ENCODE results near the gene FURIN.
"Not testable (repeated sequence)": the region's sequence is repeated elsewhere in the genome, so short reads cannot be mapped to it uniquely, and the experiment has no call there.

FURIN gene

DNA sequence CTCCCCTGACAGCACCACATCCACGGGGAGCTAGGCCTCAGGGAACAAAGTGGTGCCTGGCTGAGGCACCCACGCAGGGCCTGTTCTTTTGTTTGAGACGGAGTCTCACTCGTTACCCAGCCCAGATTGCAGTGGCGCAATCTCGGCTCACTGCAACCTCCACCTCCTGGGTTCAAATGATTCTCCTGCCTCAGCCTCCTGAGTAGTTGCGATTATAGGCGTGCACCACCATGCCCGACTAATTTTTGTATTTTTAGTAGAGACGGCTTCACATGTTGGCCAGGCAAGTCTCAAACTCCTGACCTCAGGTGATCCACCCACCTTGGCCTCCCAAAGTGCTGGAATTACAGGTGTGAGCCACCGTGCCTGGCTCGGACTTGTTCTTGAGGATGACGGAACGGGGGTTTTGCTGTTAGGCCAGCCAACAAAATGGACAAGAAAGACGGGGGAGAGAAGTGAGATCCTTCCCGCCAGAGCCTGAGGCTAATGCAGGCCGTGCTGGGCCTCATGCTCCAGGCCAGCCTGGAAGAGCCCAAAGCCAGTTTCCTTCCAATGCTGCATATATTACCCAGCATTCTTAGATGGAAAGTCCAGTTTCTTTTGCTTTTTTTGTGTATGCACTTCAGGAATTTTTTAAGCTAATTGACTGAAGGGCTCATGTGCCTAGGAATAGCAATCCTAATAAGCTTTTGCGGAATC lies 28.1 kb upstream of the FURIN start:
- H3K4me1 ChIP-seq (ENCODE audit: control extremely low read depth in 1 of 4, control insufficient read depth in 4 of 4, insufficient read depth in 4 of 4, low read length in 3 of 4): peaks cover 4 to 60% (median 52%) of the 10 kb centered on the region in 4 experiments
- H3K27me3 ChIP-seq (replicated peaks in 2 of 5; ENCODE audit: control insufficient read depth in 4 of 5, insufficient read depth in 5 of 5, low read length in 4 of 5): no peaks in the 10 kb centered on the region
- H3K27ac ChIP-seq (ENCODE audit: insufficient read depth in 1 of 2, low read depth in 1 of 2, low read length in 2 of 2, poor library complexity in 1 of 2, severe bottlenecking in 2 of 2): peak overlapping the region; percentile 59 to 76
- ChIA-PET POLR2A (interaction anchor here (1.0 to 1.9 kb wide), 4 partner anchors 12 to 31 kb away, joined by 3 to 7 read pairs (median 6); no protein-coding TSS in a partner anchor), CTCF (interaction anchor here (1.2 to 4.7 kb wide), 9 partner anchors 10 to 77 kb away, joined by 4 to 28 read pairs (median 6); partner anchors contain the start of genes FES and FURIN)
- H3K9me3 ChIP-seq (ENCODE audit: control extremely low read depth in 1 of 5, control insufficient read depth in 4 of 5, insufficient read depth in 2 of 5, low read depth in 1 of 5, low read length in 4 of 5): no peaks in the 10 kb centered on the region
- peaks cover 0 to 3% (median 0%) of the 10 kb centered on the region in 4 experiments for H3K36me3 ChIP-seq (ENCODE audit: control insufficient read depth in 4 of 4, insufficient read depth in 4 of 4, low read length in 3 of 4)
- H3K4me3 ChIP-seq (ENCODE audit: control insufficient read depth in 1 of 7, extremely low read depth in 1 of 7, insufficient read depth in 4 of 7, low read depth in 2 of 7, low read length in 6 of 7): peak overlapping the region in 5 of 7 experiments; percentile 52 to 77 (median 59)
- WGBS (ENCODE audit: insufficient coverage): 90% methylated on average over 17 of the region's 18 CpGs
- no peak for DNase-seq

DNA sequence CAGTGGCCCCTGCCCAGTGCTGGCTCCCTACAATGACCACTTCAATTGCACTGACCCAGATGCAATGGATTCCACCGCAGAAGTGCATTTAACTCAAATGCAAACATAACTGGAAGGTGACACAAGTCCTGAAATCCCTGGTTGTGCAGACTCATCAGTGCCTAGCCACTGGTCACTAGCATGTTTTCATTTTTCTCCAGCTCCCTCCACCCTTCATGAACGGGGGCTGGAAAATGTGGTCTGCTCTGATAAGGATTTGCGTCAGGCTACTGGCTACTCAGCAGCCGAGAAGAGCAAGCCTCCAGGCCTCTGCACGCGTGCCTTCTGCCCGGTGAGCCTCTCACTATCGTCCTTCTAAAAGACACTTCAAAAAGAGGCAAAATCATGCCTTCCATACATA lies 27.4 kb upstream of the FURIN start:
- H3K36me3 ChIP-seq (ENCODE audit: control insufficient read depth in 4 of 4, insufficient read depth in 4 of 4, low read length in 3 of 4): peaks cover 0 to 3% (median 0%) of the 10 kb centered on the region in 4 experiments
- peak; percentile 63 to 88 (median 81) for DNase-seq
- H3K27ac ChIP-seq (ENCODE audit: insufficient read depth in 1 of 2, low read depth in 1 of 2, low read length in 2 of 2, poor library complexity in 1 of 2, severe bottlenecking in 2 of 2): peak overlapping the region in 1 of 2 experiments; percentile 76
- no peaks in the 10 kb centered on the region for H3K27me3 ChIP-seq (replicated peaks in 2 of 5; ENCODE audit: control insufficient read depth in 4 of 5, insufficient read depth in 5 of 5, low read length in 4 of 5)
- ChIA-PET POLR2A (interaction anchor here (1.9 kb wide), 1 partner anchor 18 kb away, joined by 6 read pairs; no protein-coding TSS in a partner anchor), CTCF (interaction anchor here (1.7 to 4.7 kb wide), 4 partner anchors 10 to 44 kb away, joined by 8 to 28 read pairs (median 18); partner anchors contain the start of gene FES)
- WGBS (ENCODE audit: insufficient coverage): 60% methylated on average over 2 of the region's 8 CpGs
- peaks cover 4 to 66% (median 55%) of the 10 kb centered on the region in 4 experiments for H3K4me1 ChIP-seq (ENCODE audit: control extremely low read depth in 1 of 4, control insufficient read depth in 4 of 4, insufficient read depth in 4 of 4, low read length in 3 of 4)
- no peaks in the 10 kb centered on the region for H3K9me3 ChIP-seq (ENCODE audit: control extremely low read depth in 1 of 5, control insufficient read depth in 4 of 5, insufficient read depth in 2 of 5, low read depth in 1 of 5, low read length in 4 of 5)
- H3K4me3 ChIP-seq (ENCODE audit: control insufficient read depth in 1 of 7, extremely low read depth in 1 of 7, insufficient read depth in 4 of 7, low read depth in 2 of 7, low read length in 6 of 7): peak overlapping the region in 3 of 7 experiments; percentile 6 to 22 (median 16)

GRCh38 chr15:90844696-90845095 lies 23.7 kb upstream of the FURIN start:
- WGBS (ENCODE audit: insufficient coverage): 85% methylated on average over 2 of the region's 5 CpGs
- no peak for DNase-seq
- peaks cover 4 to 35% (median 27%) of the 10 kb centered on the region in 4 experiments for H3K4me1 ChIP-seq (ENCODE audit: control extremely low read depth in 1 of 4, control insufficient read depth in 4 of 4, insufficient read depth in 4 of 4, low read length in 3 of 4)
- no peaks in the 10 kb centered on the region for H3K27me3 ChIP-seq (replicated peaks in 2 of 5; ENCODE audit: control insufficient read depth in 4 of 5, insufficient read depth in 5 of 5, low read length in 4 of 5)
- H3K9me3 ChIP-seq (ENCODE audit: control extremely low read depth in 1 of 5, control insufficient read depth in 4 of 5, insufficient read depth in 2 of 5, low read depth in 1 of 5, low read length in 4 of 5): no peaks in the 10 kb centered on the region
- H3K4me3 ChIP-seq (ENCODE audit: control insufficient read depth in 1 of 7, extremely low read depth in 1 of 7, insufficient read depth in 4 of 7, low read depth in 2 of 7, low read length in 6 of 7): no peak overlapping the region
- H3K27ac ChIP-seq (ENCODE audit: insufficient read depth in 1 of 2, low read depth in 1 of 2, low read length in 2 of 2, poor library complexity in 1 of 2, severe bottlenecking in 2 of 2): peak overlapping the region in 1 of 2 experiments; percentile 49
- H3K36me3 ChIP-seq (ENCODE audit: control insufficient read depth in 4 of 4, insufficient read depth in 4 of 4, low read length in 3 of 4): peaks cover 0 to 7% (median 1%) of the 10 kb centered on the region in 4 experiments
- CTCF ChIA-PET: no interaction called here
- POLR2A ChIA-PET: interaction anchor here (1.4 kb wide), 1 partner anchor 27 kb away, joined by 6 read pairs; no protein-coding TSS in a partner anchor

- H3K27ac ChIP-seq (ENCODE audit: insufficient read depth in 1 of 2, low read depth in 1 of 2, low read length in 2 of 2, poor library complexity in 1 of 2, severe bottlenecking in 2 of 2): peak overlapping the region in 1 of 2 experiments; percentile 49
- 60% methylated on average over 9 of the region's 9 CpGs for WGBS (ENCODE audit: insufficient coverage)
- peaks cover 4 to 28% (median 20%) of the 10 kb centered on the region in 4 experiments for H3K4me1 ChIP-seq (ENCODE audit: control extremely low read depth in 1 of 4, control insufficient read depth in 4 of 4, insufficient read depth in 4 of 4, low read length in 3 of 4)
- no peaks in the 10 kb centered on the region for H3K27me3 ChIP-seq (replicated peaks in 2 of 5; ENCODE audit: control insufficient read depth in 4 of 5, insufficient read depth in 5 of 5, low read length in 4 of 5)
- ChIA-PET POLR2A (interaction anchor here (0.6 to 1.4 kb wide), 2 partner anchors 26 to 139 kb away, joined by 5 to 6 read pairs; no protein-coding TSS in a partner anchor), CTCF (interaction anchor here (0.8 kb wide), 1 partner anchor 14 kb away, joined by 3 read pairs; no protein-coding TSS in a partner anchor)
- H3K36me3 ChIP-seq (ENCODE audit: control insufficient read depth in 4 of 4, insufficient read depth in 4 of 4, low read length in 3 of 4): peaks cover 0 to 7% (median 1%) of the 10 kb centered on the region in 4 experiments
- H3K9me3 ChIP-seq (ENCODE audit: control extremely low read depth in 1 of 5, control insufficient read depth in 4 of 5, insufficient read depth in 2 of 5, low read depth in 1 of 5, low read length in 4 of 5): no peaks in the 10 kb centered on the region
- DNase-seq: peak; percentile 50 to 86 (median 83)
- H3K4me3 ChIP-seq (ENCODE audit: control insufficient read depth in 1 of 7, extremely low read depth in 1 of 7, insufficient read depth in 4 of 7, low read depth in 2 of 7, low read length in 6 of 7): no peak overlapping the region
Observed at GRCh38 chr15:90845201-90845949, 23.0 kb upstream of the FURIN start.

GRCh38 chr15:90849424-90849823 lies 19.0 kb upstream of the FURIN start:
- H3K9me3 ChIP-seq (ENCODE audit: control extremely low read depth in 1 of 5, control insufficient read depth in 4 of 5, insufficient read depth in 2 of 5, low read depth in 1 of 5, low read length in 4 of 5); POLR2A ChIA-PET; H3K36me3 ChIP-seq (ENCODE audit: control insufficient read depth in 4 of 4, insufficient read depth in 4 of 4, low read length in 3 of 4); DNase-seq; H3K4me3 ChIP-seq (ENCODE audit: control insufficient read depth in 1 of 7, extremely low read depth in 1 of 7, insufficient read depth in 4 of 7, low read depth in 2 of 7, low read length in 6 of 7); H3K27me3 ChIP-seq (replicated peaks in 2 of 5; ENCODE audit: control insufficient read depth in 4 of 5, insufficient read depth in 5 of 5, low read length in 4 of 5); H3K27ac ChIP-seq (ENCODE audit: insufficient read depth in 1 of 2, low read depth in 1 of 2, low read length in 2 of 2, poor library complexity in 1 of 2, severe bottlenecking in 2 of 2): not testable (repeated sequence)
- H3K4me1 ChIP-seq (ENCODE audit: control extremely low read depth in 1 of 4, control insufficient read depth in 4 of 4, insufficient read depth in 4 of 4, low read length in 3 of 4): peaks cover 0 to 34% (median 24%) of the 10 kb centered on the region in 4 experiments
- CTCF ChIA-PET: interaction anchor here (0.6 to 4.3 kb wide), 4 partner anchors 10 to 341 kb away, joined by 3 to 28 read pairs (median 4); no protein-coding TSS in a partner anchor
- WGBS (ENCODE audit: insufficient coverage): 100% methylated on average over 1 of the region's 1 CpG

DNA sequence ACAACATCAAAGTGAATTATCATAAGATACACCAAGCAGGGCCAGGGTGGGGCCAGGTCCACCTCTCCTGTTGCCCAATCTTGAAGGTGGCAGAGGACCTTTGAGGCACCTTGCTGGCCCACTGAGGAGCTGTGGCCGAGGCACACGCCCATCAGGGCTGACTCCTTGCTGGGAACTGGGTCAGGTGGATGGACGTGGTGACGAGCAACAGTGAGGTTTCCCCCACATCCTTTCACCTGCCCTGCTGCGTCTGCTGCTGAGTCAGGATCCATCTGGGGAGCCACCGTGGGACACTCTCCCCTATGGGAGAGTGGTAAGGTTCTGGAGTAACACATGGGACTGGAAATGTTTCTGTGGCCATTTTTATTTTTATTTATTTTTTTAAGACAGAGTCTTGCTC lies 17.3 kb upstream of the FURIN start:
- POLR2A ChIA-PET: no interaction called here
- DNase-seq: no peak
- no peaks in the 10 kb centered on the region for H3K27me3 ChIP-seq (replicated peaks in 2 of 5; ENCODE audit: control insufficient read depth in 4 of 5, insufficient read depth in 5 of 5, low read length in 4 of 5)
- no peak overlapping the region for H3K27ac ChIP-seq (ENCODE audit: insufficient read depth in 1 of 2, low read depth in 1 of 2, low read length in 2 of 2, poor library complexity in 1 of 2, severe bottlenecking in 2 of 2)
- H3K4me3 ChIP-seq (ENCODE audit: control insufficient read depth in 1 of 7, extremely low read depth in 1 of 7, insufficient read depth in 4 of 7, low read depth in 2 of 7, low read length in 6 of 7): no peak overlapping the region
- CTCF ChIA-PET: interaction anchor here (1.0 to 4.3 kb wide), 4 partner anchors 12 to 20 kb away, joined by 3 to 28 read pairs (median 3); no protein-coding TSS in a partner anchor
- no peaks in the 10 kb centered on the region for H3K9me3 ChIP-seq (ENCODE audit: control extremely low read depth in 1 of 5, control insufficient read depth in 4 of 5, insufficient read depth in 2 of 5, low read depth in 1 of 5, low read length in 4 of 5)
- peaks cover 0 to 9% (median 4%) of the 10 kb centered on the region in 4 experiments for H3K36me3 ChIP-seq (ENCODE audit: control insufficient read depth in 4 of 4, insufficient read depth in 4 of 4, low read length in 3 of 4)
- WGBS (ENCODE audit: insufficient coverage): 83% methylated on average over 5 of the region's 6 CpGs
- H3K4me1 ChIP-seq (ENCODE audit: control extremely low read depth in 1 of 4, control insufficient read depth in 4 of 4, insufficient read depth in 4 of 4, low read length in 3 of 4): peaks cover 0 to 21% (median 15%) of the 10 kb centered on the region in 4 experiments
